Esophagus muscularis mucosa (tissue), 3 donors: ENCODE results near the gene CEP290.

Experiments
- POLR2A ChIP-seq: fragments of 450-650 bp; IDR thresholded peaks from one replicate; pipeline ENCODE4 v1.6.1; 2017; ENCODE audit warnings: antibody characterized with exemption, moderate library complexity, mild to moderate bottlenecking, low read depth
- TF ChIP-seq, protein P1 (sequence below), 3 experiments: fragments of 200-600 bp in 2 of 3; fragments of 450-650 bp in 1 of 3; sonication (generic) in 2 of 3; IDR thresholded peaks; one replicate each; pipeline ENCODE4 v1.5.1; 2017 to 2019; ENCODE audit warnings: antibody characterized with exemption in 3 of 3, mild to moderate bottlenecking in 2 of 3, moderate library complexity in 1 of 3

DNA sequence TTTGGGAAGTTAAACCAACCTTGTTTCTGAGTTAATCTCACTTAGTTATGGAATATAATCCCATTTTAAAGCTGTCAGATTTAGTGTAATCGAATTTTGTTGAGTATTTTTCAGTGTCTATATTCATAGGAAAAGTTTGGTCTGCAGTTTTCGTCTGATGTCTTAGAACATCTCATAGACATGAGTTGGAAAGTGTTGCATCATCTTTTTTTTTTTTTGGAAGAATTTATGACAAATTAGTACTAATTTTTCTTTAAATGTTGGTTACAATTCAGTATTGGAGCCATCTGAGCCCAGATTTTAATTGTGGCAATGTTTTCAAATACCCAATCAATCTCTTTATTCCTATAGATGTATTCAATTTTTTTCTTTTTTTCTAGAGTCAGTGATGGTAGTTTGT is 140.6 kb downstream of the CEP290 start:
- TF ChIP-seq, protein P1, sequence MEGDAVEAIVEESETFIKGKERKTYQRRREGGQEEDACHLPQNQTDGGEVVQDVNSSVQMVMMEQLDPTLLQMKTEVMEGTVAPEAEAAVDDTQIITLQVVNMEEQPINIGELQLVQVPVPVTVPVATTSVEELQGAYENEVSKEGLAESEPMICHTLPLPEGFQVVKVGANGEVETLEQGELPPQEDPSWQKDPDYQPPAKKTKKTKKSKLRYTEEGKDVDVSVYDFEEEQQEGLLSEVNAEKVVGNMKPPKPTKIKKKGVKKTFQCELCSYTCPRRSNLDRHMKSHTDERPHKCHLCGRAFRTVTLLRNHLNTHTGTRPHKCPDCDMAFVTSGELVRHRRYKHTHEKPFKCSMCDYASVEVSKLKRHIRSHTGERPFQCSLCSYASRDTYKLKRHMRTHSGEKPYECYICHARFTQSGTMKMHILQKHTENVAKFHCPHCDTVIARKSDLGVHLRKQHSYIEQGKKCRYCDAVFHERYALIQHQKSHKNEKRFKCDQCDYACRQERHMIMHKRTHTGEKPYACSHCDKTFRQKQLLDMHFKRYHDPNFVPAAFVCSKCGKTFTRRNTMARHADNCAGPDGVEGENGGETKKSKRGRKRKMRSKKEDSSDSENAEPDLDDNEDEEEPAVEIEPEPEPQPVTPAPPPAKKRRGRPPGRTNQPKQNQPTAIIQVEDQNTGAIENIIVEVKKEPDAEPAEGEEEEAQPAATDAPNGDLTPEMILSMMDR (IDR thresholded peaks at IDR 0.05), result no peak
- TF ChIP-seq POLR2A, result no peak
